HS-27A (cell line): ENCODE results near the gene TIFAB.
"Not testable (repeated sequence)": the region's sequence is repeated elsewhere in the genome, so short reads cannot be mapped to it uniquely, and the experiment has no call there.

Experiments
- DNase-seq: peaks from one replicate; pipeline ENCODE4 v3.0.0-alpha.2; 2012; ENCODE audit warnings: low read depth, missing footprints

TIFAB gene

DNA sequence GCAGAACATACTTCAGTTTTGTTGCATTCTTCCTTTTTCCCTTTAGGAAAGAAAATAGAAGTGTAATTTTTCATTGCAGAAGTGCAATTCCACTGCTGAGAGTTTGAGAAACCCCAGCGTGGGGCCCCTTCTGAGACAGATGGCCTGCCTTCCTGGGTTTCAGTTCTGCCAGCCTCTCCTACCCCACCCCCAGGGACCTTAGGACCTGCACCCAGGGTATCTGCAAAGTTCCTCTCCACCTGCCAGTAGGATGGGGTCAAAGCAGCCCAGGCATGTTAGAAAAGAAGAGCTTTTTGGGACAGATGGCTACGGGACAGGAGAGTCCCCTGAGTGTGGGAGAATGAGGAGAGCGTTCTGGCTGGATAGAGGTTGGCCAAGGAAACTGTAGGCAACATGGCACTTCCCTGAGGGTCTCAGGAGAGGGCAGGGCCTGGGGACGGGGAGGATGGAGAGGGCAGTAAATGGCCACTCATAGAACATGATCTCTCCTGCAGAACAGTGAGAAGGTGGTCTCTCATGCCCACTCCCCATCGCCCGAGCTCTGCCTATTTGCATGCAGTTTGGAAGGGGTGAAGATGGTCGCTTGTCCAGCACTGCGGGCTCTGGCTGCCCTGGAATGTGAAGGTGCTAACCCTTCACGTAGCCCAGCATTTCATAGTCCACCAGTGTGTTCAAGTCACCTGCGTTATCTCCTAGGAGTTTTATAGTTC is at the start of gene TIFAB:
Gene TIFAB, minus strand, starts transcription at position 31 of the 710 bp plus-strand sequence. CDS start 2,412 bp downstream, outside the sequence.
- no peak for DNase-seq

GRCh38 chr5:135498637-135498995 is 46.5 kb upstream of the TIFAB start:
- DNase-seq, result no peak

DNA sequence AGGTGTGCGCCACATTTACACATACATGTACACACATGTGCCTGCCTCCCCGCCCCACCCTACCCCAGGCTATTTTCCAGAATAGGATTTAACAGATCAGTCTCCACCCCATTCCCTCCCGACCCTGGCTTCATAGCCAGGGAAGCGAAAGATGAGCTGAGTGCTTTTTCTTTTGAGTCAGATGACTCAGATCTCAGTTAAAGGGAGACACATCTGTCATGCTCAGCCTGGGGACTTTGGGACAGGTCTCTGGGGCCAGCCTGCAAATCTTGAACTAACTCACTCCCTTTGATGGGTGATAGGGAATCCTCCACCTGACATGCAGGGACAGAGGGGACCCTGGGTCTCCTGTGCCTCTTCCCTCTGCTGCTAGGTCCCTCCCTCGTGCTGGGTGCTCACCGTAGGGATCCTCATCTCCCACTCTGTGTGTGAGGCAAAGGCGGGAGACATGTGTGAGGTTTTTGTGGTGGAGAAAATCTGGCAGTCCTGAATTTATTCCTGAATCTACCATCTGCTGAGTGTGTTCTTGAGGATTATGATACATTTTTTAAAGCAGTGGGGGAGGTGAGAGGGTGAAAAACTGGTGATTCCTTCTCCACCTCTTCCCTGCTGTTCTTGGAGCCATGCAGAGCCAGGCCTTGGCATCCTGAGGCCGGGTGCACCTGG is 46.0 kb upstream of the TIFAB start:
- DNase-seq, result no peak

DNA sequence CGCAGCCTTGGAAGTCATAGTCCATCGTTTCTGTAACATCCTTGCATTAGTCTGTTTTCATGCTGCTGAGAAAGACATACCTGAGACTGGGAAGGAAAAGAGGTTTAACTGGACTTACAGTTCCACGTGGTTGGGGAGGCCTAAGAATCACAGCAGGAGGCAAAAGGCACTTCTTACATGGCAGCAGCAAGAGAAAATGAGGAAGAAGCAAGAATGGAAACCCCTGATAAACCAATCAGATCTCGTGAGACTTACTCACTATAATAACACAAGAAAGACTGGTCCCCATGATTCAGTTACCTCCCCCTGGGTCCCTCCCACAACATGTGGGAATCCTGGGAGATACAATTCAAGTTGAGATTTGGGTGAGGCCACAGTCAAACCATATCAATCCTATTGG is 43.4 kb upstream of the TIFAB start:
- DNase-seq, result not testable (repeated sequence)

- no peak for DNase-seq
Measured at GRCh38 chr5:135494196-135494595, 42.0 kb upstream of the TIFAB start.

DNA sequence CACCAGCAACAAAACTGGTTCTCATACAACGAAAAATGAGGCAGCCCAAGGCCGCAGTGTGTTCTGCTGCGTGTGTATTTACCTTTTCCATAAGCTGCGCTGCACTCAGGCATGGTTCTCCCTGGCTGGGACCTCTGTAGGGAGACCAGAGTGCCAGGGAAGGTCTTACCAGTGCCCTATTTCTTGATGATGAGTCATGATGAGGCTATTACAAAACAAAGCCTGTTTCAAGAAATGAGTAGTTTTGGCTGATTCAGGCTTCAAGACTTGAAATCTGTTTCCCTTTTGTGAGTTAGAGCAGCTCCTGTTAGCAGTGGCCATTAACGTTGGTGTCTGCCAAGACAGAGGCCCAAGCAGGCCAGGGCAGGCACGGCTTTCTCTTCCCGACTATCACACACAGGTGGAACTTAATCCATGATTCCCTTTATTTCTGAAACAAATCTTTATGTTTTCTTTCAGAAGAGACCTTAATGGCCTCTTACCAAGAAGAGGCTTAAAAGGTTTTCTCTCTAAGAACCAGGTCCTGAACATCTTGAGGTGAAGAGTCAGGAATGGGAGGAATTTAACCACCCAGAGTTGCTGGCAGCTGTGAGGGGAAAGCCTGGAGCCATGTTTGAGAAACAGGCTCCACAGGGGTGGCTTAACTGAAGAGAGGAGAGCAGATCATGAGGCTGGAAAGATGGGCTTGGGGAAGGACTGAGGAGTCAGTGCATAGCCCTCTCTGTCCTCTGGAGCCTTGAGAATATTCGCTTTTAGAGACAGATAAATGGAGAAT is 41.4 kb upstream of the TIFAB start:
- peak; percentile 36 for DNase-seq

GRCh38 chr5:135492319-135492626 is 40.1 kb upstream of the TIFAB start:
- DNase-seq, result no peak

DNA sequence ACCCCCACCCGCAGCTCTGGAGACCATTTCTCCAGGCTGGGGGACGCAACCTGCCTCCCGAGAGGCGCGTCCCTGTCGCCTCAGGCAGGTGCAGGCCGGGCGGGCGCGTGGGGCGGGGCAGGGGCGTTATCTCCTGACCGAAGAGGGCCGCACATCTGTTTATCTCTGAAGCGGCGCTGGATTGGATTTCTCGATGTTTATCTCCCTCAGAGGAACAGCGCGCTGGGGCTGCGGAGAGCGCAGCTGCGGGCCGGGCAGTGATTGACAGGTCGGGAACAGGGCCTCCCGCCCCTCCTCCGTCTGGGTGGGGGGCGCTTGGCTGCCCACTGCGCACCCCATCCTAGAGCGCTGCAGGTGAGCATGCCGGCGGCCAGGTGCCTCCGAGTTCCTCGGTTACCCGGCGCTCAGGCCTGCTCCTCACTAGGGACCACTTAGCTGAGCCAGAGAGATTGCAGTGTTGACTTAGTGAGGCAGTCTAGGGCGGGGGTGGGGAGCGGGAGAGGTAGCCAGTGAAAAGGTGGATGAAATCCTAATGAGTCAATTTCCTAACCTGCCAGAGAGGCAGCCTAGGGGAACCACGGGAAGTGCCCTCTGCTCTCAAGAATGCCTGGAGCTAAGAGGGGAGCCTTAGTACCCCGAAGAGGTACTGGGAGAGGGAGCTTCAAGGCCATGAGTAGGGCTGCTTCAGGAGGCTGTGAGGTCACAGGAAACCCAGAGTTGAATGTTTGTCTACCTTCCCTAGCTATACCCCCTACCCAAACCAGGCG is 39.6 kb upstream of the TIFAB start:
- no peak for DNase-seq

DNA sequence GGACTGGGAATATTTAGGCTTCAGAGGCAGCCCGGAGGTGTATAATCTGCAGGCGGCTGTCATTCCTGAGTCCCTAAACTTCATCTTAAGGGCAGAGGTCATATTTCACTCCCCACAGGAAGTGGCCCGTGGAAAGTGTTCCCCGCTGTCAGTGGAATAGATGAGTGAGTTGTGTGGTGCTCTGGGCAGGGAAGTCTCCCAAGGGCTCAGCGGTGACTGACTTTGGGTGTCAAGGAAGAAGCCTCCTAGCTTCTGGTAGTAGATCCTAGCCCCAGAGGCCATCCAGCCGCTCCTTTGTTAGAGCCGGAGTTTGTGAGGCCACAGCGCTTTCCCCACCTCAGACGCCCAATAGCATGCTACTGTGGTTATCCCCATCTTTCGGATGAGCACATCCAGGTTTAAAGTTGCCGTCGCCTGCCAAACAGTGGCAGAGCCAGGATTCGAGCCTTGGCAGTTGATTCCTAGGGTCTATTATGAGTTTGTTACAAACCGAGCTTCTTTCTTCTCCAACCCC is 38.9 kb upstream of the TIFAB start:
- no peak for DNase-seq

DNA sequence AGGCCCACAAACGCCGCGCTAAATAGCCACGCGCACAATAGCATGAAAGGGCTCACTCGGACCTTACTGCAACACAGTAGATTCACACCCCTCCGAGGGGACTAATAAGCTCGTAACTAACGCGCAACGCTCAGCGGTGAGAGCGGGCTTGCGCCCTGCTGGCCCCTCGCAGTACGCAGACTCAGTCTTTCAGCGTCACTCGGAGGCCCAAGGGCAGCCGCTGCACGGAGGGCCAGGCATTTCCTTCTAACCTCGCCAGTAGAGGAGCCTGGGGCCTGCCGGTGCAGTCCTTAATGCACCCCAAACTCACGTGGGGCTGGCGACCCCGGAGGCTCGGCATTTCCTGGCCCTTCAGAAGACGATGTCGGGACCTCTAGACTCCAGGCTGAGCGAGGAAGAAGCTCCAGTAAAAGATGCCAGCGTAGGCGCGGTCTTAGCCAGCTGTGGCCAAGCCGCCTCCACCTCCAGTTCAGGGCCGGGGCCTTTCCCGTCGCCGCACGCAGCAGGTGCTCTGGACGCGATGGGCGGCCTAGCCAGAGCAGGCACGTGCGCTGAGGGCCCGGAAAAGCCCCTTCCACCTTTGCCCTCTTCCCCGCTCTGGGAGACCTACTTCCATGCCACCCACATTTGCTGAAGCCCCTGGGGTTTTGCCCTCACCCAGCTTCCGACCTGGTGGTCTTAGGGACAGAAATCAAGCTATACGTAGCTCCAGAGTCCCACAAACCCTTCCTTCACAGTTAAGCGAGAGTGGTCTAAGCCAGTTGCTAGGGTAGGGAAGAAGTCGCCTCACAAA is 38.3 kb upstream of the TIFAB start:
- no peak for DNase-seq

- no peak for DNase-seq
Measured at GRCh38 chr5:135489466-135490244, 37.5 kb upstream of the TIFAB start.

DNA sequence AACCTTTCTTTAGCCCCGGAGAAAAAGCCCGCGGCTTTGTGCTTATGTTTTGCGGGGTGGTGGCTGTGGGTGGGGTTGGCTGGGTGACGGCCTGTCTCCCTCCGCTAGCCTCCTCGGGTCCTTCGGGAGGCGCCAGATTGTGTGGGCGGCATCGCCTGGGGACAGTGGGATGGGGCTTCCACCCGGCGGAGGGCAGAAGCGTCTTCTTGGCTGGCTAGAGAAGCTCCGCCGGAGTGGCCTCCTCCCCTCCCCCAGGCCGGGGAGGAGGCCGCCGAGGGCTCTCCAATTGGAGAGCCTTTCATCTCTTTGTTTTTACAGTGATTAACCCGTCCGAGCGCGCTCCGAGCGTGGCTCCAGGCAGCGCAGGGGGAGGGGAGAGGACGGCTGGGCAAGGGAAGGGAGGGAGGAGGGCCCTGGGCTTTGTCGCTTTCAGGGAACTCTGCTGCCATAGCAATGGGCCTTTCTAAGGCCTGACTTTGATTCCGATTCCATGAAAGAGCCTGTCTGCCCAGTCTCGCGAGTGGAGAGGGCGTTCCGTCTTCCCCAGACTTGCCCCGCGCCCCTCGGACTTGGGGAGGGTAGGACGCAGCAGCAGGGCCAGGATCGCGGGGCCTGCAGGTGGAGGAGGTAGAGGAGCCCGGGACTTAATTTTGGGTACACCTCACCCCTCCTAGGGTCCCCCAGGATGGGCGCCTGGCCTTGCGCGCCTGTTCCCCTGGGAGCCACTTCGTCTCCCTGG is 36.7 kb upstream of the TIFAB start:
- peak; percentile 40 for DNase-seq

DNA sequence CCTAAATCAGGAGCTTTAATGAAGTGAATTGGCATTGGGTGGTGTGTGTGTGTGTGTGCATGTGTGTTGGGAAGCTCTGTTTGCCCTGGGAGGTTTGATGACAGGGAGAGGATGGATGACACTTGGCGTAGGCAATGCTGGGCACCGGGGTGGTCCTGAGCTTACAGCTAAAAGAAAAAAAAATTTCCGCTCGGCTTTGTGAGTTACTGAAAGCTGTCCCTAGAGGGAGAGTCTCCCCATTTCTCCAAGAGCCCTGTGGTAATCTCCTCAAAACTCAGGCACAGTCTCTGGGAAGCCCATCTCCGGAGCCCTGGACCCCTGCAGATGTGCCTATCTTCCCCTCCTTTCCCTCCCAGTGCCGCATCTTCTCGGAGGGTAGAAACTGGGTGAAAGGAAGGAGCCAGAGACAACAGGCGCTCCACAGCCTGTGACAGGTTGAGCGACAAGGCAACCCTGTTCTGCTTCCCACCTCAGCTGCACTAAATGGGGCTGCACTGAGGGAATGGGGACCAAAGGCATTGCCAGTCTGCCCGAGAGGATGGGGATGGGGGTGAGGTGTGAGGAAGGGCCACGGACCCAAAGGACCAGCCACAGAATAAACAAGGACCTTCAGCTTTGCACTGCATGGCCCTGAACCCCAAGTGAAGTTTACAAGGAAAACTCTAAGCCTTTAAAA is 35.8 kb upstream of the TIFAB start:
- no peak for DNase-seq

DNA sequence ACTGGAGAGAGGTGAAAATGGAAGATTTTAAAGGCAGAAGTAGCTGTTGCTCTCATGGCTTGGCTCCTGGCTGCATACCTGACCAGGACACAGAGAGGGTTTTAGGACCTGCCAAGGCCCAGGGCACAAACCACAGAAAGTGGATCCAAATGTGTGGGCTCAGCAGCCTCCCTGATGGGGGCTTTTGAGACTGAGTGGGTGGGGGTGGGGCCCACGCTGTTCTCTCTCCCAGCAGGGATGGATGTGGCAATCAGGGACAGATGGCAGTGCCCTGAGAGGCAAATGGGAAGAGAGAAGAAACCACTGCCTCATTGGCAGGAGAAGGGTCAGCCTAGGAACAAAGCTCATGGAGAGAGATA is 34.9 kb upstream of the TIFAB start:
- DNase-seq, result no peak

DNA sequence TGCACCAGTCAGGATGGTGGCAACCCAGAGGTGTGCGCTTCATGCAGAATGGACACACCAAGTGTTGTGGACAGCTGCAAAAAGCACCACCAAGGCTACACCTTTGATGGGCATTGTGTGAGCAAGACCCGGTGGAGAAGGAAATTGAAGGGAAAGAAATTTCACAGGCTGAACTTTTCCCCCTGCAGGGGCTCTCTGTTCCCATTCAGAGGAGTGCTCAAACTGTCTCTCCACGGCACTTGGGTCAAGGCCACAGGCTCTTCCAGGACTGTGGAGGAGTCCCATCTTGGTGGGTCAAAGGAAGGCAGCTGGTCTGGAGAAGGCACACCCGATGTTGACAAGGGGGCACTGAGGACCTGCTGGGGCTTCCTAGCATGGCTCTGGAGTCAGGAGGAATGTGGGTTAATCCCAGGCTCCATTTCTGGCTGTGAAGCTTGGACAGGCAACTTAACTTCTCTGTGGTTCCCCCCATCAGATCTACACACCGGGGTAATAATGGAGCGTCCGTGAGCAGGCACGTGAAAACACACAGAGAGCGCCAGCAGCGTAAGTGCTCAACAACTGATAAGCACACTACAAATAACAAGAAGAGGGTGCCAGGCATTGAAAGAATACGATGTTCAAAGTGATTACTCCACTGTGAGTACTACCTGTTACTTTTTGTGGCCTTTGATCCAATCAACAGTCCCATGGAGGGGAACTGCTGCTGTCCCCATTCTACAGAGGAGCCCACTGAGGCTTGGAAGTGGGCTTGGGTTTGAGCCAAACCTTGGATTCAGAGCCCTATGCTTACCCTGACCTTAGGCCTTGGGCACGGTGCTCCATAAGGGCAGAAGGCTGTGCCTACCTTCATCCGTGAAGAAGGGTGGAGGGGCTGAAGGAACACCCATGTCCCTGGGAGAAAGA is 34.2 kb upstream of the TIFAB start:
- DNase-seq, result no peak

GRCh38 chr5:135484674-135485086 is 32.5 kb upstream of the TIFAB start:
- no peak for DNase-seq

- DNase-seq, result no peak
Measured at GRCh38 chr5:135483254-135483653, 31.1 kb upstream of the TIFAB start.

DNA sequence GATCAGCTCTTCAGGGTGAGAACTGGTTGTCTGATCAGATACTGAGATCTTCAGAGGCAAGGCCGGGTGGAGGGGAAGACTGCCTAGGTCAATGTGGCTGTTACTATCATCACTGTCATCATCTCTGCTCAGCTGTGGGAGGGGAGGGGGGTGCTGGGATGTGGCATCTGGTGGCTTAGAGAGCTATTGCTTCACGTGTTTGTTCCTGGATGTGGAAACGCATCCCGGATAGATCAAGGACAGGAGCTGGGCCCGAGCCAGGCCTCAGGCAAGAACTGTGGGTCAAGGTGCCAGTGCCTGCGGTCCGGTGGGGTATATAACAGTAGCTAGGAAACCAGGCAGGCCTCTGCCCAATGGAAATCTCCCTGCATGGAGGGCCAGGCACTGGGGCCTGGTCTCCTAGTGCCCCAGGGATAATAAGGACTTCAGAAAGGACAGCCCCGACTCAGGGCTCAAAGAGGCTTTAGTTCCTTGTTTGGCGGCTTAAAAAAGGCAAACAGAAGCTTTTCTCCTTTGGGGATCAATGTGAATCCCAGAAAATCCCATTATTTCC is 30.3 kb upstream of the TIFAB start:
- DNase-seq, result no peak
